ENCODE data around the gene ADRM1. TPM values are rescaled to one million over a fixed set of nuclear protein-coding genes. Genes with fewer than 3 reads are reported as not detected.

The ADRM1 gene
- polyA plus RNA-seq, 2 of the 4 experiments (the other 2 are of a cell fraction), result 87.9 to 130 TPM

GRCh38 chr20:62307226-62308101, 4.7 kb downstream of the ADRM1 start:
- FAIRE-seq (no peak), DNase-seq (ENCODE audit: low read depth in 1 of 2, low spot score in 1 of 2) (peak in 1 of 2 experiments; percentile 52), ATAC-seq (no peak)
- Histone ChIP-seq H3K4me1 (peaks cover 66% of the 10 kb centered on the region), H3K4me2 (peak overlapping the region; percentile 12; the same call in 1 of the 3 replicates), H3K4me3 (no peak overlapping the region), H3K27ac (peak overlapping the region in 1 of 2 experiments; percentile 97; a peak in 3 of 6 replicates), H3K9me3 (no peaks in the 10 kb centered on the region)
- ChIA-PET POLR2A (interaction anchor here (1.4 to 1.6 kb wide), 2 partner anchors 75 to 79 kb away, joined by 4 to 6 read pairs; partner anchors contain the start of gene RPS21), CTCF (interaction anchor here (0.6 to 8.8 kb wide), 10 partner anchors 9 to 98 kb away, joined by 3 to 93 read pairs (median 10); no protein-coding TSS in a partner anchor)
- 73% methylated on average over 36 of the region's 42 CpGs for WGBS (ENCODE audit: missing lambda C conversion rate)
- TF ChIP-seq CBX2 (IDR thresholded peaks at IDR 0.05; ENCODE audit: borderline replicate concordance, low read depth) (no peak), JUN (IDR thresholded peaks at IDR 0.05) (peak in 1 of 2 experiments; percentile 66; a peak in 1 of 5 replicates), ATOH8 (CRISPR knock-in tag; IDR thresholded peaks at IDR 0.05; ENCODE audit: low read depth) (no peak), ZFP36 (IDR thresholded peaks at IDR 0.05; ENCODE audit: borderline replicate concordance, partially characterized antibody) (no peak), POLR2AphosphoS2 (conservative IDR thresholded peaks at IDR 0.05; ENCODE audit: low read length) (no peak; the same call in 1 of the 2 replicates), MAX (IDR thresholded peaks at IDR 0.05) (0 out of 2 replicates have a peak, but pooled peaks have one; percentile 22), TP53 (CRISPR knock-in tag; IDR thresholded peaks at IDR 0.05) (no peak), HOXA7 (CRISPR knock-in tag; IDR thresholded peaks at IDR 0.05) (no peak), FOSB (CRISPR knock-in tag; IDR thresholded peaks at IDR 0.05) (no peak), CEBPB (IDR thresholded peaks at IDR 0.05) (no peak), CHD2 (IDR thresholded peaks at IDR 0.05; ENCODE audit: low read length, partially characterized antibody) (no peak), PBX3 (IDR thresholded peaks at IDR 0.05) (0 out of 2 replicates have a peak, but pooled peaks have one; percentile 58), CBX8 (IDR thresholded peaks at IDR 0.05) (no peak)

- peak in 1 of 2 experiments; percentile 51 for DNase-seq (ENCODE audit: low read depth in 1 of 2, low spot score in 1 of 2)
- H3K4me3 ChIP-seq, result no peak overlapping the region
- TF ChIP-seq HOXB13 (CRISPR knock-in tag; IDR thresholded peaks at IDR 0.05; ENCODE audit: low read depth) (no peak), FOSB (CRISPR knock-in tag; IDR thresholded peaks at IDR 0.05) (no peak), GATA3 (IDR thresholded peaks at IDR 0.05; ENCODE audit: borderline replicate concordance) (0 out of 2 replicates have a peak, but pooled peaks have one; percentile 5), KDM1A (IDR thresholded peaks at IDR 0.05; ENCODE audit: low read depth) (no peak), EHF (CRISPR knock-in tag; IDR thresholded peaks at IDR 0.05) (no peak), CHD4 (IDR thresholded peaks at IDR 0.05; ENCODE audit: borderline replicate concordance) (no peak), HEYL (CRISPR knock-in tag; IDR thresholded peaks at IDR 0.05) (no peak), FOXS1 (CRISPR knock-in tag; IDR thresholded peaks at IDR 0.05) (no peak), CEBPB (IDR thresholded peaks at IDR 0.05) (no peak), HDAC2 (IDR thresholded peaks at IDR 0.05) (no peak), POLR2AphosphoS2 (conservative IDR thresholded peaks at IDR 0.05; ENCODE audit: low read length) (peak; percentile 63; the same call in 1 of the 2 replicates), CBX2 (IDR thresholded peaks at IDR 0.05; ENCODE audit: borderline replicate concordance, low read depth) (no peak), HMGXB4 (CRISPR knock-in tag; IDR thresholded peaks at IDR 0.05; ENCODE audit: borderline replicate concordance) (no peak), JUN (IDR thresholded peaks at IDR 0.05) (peak in 1 of 2 experiments; percentile 36; a peak in 1 of 5 replicates), PBX3 (IDR thresholded peaks at IDR 0.05) (peak; percentile 1; the same call in 1 of the 2 replicates), MYC (IDR thresholded peaks at IDR 0.05; ENCODE audit: borderline replicate concordance, low read length) (no peak), ELK1 (IDR thresholded peaks at IDR 0.05; ENCODE audit: low read depth, low read length) (no peak)
- CTCF ChIA-PET, result interaction anchor here (0.6 to 8.8 kb wide), 11 partner anchors 8 to 101 kb away, joined by 3 to 93 read pairs (median 3); no protein-coding TSS in a partner anchor
- ATAC-seq, result peak in 1 of 2 experiments; percentile 1; a peak in 2 of 6 replicates
- peak overlapping the region in 1 of 2 experiments; percentile 97; a peak in 3 of 6 replicates for H3K27ac ChIP-seq
- WGBS (ENCODE audit: missing lambda C conversion rate), result 81% methylated on average over 23 of the region's 29 CpGs
- no peak for FAIRE-seq
- peak overlapping the region; percentile 12; the same call in 1 of the 3 replicates for H3K4me2 ChIP-seq
- peaks cover 66% of the 10 kb centered on the region for H3K4me1 ChIP-seq
- POLR2A ChIA-PET, result no interaction called here
- no peaks in the 10 kb centered on the region; the same call in 2 of the 3 replicates for H3K9me3 ChIP-seq
These were observed 5.5 kb downstream of the ADRM1 start for GRCh38 chr20:62308102-62308822.
